HPDE6-E6E7 (cell line): ENCODE results near the gene CUL4A.
A peak's percentile ranks its signal among the peaks of the same experiment; 100 is the strongest.
"Not testable (repeated sequence)": the region's sequence is repeated elsewhere in the genome, so short reads cannot be mapped to it uniquely, and the experiment has no call there.

Experiments used
- DNase-seq: peaks from one replicate; pipeline ENCODE4 v3.0.0; 2011; ENCODE audit warnings: missing footprints; ENCODE audit errors: extremely low spot score

The CUL4A gene

GRCh38 chr13:113238536-113238935, 29.1 kb downstream of the CUL4A start:
- no peak for DNase-seq

- no peak for DNase-seq
These were observed 29.9 kb downstream of the CUL4A start for GRCh38 chr13:113239357-113239756.

DNA sequence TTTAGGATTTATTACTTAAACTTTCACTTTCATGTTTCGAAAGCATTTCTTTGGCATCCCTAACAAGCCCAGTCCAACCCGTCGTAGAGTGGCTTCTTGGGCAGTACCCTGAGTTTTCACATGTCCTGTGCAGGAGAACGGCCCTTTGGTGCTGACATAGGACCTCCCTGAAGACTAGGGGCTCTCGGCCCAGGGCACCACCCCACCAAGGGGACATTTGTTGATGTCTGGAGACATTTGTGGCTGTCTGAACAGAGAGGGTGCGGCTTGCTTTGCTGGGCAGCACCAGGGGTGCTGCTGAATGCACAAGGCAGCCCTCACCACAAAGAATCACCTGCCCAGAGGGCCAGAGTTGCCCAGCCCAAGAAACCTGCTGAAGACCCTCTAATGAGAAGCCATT, 30.6 kb downstream of the CUL4A start:
- DNase-seq, result no peak

GRCh38 chr13:113241623-113242022, 32.2 kb downstream of the CUL4A start:
- DNase-seq, result not testable (repeated sequence)

GRCh38 chr13:113243847-113244246, 34.4 kb downstream of the CUL4A start:
- no peak for DNase-seq

- DNase-seq, result no peak
These were observed 36.7 kb downstream of the CUL4A start for GRCh38 chr13:113245849-113246796.

DNA sequence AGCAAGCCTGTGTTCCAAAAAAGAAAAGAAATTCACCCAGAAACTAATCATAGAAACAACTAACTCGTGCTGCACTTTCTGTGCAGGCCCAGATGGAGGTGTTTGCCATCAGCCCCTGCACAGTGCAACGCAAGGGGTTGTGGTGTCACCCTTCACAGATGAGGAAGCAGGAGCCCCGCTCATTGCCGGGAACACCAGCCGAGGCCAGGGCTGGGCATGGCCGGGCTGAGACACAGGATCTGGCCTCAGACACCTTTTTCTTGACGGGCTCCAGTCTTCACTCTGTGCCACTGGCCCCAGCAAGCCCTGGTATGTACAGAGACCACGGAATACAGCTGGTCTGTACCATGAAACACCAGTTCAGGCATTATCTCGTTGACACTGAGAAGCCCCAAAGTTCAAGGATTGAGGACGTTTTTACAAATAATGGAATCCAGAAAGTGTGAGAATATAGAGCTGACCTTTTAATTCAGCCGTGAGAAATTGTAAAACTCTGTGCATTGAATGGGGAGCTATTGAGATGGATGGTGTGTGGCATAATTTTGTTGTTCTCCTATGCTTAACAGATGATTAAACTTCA, 43.2 kb downstream of the CUL4A start:
- no peak for DNase-seq

DNA sequence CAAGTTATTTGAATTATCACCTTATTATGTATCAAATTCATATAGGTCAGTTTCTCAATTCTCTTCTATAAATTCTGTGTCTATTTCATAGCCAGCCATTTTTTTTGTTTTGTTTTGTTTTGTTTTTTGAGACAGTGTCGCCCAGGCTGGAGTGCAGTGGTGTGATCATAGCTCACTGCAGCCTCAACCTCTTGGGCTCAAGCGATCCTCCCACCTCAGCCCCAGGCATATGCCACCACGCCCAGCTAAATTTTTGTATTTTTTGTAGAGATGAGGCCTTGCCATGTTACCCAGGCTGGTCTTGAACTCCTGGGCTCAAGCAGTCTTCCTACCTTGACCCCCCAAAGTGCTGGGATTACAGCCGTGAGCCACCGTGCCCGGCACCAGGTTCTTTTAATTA, 48.5 kb downstream of the CUL4A start:
- DNase-seq, result not testable (repeated sequence)

GRCh38 chr13:113258321-113259054, 49.1 kb downstream of the CUL4A start:
- DNase-seq, result no peak

GRCh38 chr13:113260996-113261395, 51.6 kb downstream of the CUL4A start:
- DNase-seq, result no peak

DNA sequence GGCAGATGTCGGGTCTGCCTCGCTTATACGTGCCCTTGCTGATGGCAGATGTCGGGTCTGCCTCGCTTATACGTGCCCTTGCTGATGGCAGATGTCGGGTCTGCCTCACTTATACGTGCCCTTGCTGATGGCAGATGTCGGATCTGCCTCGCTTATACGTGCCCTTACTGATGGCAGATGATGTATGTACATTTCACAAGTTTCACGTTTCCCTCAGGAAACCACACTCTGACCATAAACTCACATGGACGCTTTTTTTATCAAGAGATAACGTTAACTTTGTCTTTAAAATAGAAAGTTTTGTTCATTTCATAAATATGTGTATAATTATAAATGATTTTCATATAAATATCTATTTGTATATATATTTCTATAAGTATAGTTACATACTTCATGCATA, 53.6 kb downstream of the CUL4A start:
- DNase-seq, result not testable (repeated sequence)

DNA sequence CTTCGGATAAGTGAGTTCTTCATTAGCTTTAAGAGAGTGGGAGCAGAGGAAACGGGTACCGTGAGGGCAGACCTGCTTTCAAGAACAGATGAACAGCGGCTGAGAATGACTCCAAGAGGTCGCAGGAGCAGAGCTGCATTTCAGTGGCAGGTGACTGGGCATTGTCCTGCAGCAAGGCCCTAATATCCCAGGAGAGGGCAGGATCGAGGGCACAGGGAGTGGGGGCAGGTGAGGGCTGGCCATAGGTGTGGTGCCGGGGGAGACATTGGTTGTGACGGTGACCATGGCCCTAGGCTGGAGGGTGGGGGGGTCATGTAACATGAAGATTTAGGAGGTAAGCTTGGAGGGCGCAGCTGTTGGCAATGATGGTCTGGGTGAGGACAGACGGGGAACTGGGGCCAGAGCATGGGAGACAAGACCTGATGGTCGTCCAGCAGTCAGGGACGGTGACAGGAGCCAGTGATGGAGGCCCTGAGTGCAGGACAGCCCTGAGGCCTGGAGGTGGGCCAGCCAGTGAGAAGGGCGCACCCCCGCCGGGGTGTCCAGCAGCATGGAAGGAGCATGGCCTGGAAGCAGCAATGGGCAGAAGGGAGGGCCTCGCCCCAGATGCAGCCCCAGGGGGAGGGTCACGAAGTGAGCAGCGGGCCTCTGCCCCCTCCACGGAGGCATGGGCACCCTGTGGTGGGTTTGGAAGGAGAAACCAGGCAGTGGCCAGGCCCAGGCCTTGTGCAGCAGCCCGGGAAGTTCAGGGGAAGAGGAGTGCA, 58.4 kb downstream of the CUL4A start:
- DNase-seq, result no peak

DNA sequence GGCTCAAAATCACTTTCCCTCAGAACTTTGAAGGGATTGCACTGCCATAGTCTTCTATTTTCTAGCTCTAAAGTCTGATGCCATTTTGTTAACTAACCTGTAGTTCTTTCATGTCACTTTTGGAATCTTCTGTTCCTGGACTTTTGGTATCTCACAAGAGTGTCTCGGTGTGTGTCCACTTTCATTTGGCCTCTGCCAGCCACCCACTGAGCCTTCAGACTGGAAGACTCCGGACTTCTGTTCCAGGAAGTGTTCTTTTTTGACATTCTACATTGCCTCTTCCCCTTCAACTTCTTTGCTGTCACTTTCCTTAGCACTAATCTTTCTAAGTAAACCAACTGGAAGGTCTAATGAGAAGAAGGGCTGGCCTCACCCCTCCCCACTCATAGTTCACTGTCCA, 62.6 kb downstream of the CUL4A start:
- no peak for DNase-seq

- no peak for DNase-seq
These were observed 63.3 kb downstream of the CUL4A start for GRCh38 chr13:113272701-113273181.

DNA sequence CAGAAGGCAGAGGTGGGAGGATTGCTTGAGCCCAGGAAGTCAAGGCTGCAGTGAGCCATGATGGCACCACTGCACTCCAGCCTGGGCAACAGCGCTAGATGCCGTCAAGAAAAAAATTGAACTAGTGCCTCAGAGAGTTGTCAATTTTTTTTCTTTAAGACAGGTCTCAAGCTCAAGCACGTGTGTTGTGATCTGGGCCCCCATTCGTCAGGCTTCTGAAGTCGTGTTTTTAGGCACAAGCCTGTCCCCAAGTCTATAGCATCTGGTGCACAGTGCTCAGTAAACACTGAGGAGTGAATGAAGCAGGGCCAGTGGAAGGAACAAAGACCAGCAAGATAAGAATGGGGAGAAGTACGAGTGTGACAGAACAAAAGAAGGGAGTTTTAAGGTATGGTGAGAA, 63.9 kb downstream of the CUL4A start:
- DNase-seq, result no peak

GRCh38 chr13:113273851-113274590, 64.6 kb downstream of the CUL4A start:
- no peak for DNase-seq

DNA sequence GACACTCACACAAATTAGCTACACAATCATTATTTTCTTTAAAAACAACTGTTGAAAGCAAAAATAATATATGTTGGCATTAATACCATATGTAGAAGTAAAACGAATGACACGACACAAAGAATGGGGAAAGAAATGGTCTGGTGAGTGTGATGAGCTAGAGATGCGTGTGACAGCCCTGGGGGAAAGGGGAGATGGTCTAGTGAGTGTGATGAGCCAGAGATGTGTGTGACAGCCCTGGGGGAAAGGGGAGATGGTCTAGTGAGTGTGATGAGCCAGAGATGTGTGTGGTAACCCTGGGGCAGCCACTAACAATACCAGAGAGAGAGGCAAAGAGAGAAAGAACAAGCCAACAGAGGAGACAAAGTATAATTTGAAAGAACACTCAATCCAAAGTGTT, 65.3 kb downstream of the CUL4A start:
- no peak for DNase-seq

- DNase-seq, result peak; percentile 33
These were observed 66.0 kb downstream of the CUL4A start for GRCh38 chr13:113275387-113275786.

- no peak for DNase-seq
These were observed 70.7 kb downstream of the CUL4A start for GRCh38 chr13:113280126-113280525.

GRCh38 chr13:113283904-113284303, 74.5 kb downstream of the CUL4A start:
- DNase-seq, result no peak

GRCh38 chr13:113288880-113289279, 79.5 kb downstream of the CUL4A start:
- DNase-seq, result peak; percentile 70
